KOPT-K1 (cell line): ENCODE data around the gene PTCSC3.

Experiments
- H3K27ac ChIP-seq: fragments of 200-600 bp; sonication (generic); 2 replicates; pipeline ENCODE4 v1.5.1; 2016; ENCODE audit warnings: antibody characterized with exemption, mild to moderate bottlenecking, low read depth, low read length; ENCODE audit not compliant: poor library complexity, severe bottlenecking
- H3K36me3 ChIP-seq: fragments of 200-600 bp; sonication (generic); 2 replicates; pipeline ENCODE4 v1.5.1; 2017; ENCODE audit warnings: antibody characterized with exemption, mild to moderate bottlenecking, low read length, moderate library complexity; ENCODE audit not compliant: insufficient read depth
- H3K9me3 ChIP-seq: fragments of 200-600 bp; sonication (generic); 2 replicates; pipeline ENCODE4 v1.5.1; 2017; ENCODE audit warnings: antibody characterized with exemption, low read length, mild to moderate bottlenecking; ENCODE audit not compliant: insufficient read depth, poor library complexity, severe bottlenecking

PTCSC3 gene

DNA sequence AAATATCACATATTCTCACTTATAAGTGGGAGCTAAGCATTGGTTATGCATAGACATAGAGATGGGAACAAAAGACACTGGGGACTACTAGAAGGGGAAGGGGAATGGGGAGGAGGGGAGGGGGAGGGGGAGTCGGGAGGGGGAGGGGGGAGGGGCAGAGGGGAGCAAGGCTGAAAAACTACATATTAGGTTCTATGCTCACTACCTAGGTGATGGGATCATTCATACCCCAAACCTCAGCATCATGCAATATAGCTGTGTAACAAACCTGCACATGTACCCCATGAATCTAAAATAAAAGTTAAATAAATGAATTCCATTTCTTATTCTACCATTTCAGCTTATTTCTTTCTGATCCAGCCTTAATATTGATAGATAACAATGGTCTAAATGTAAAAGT is 21.9 kb upstream of the PTCSC3 start:
- Histone ChIP-seq H3K36me3 (no peaks in the 10 kb centered on the region), H3K27ac (no peak overlapping the region), H3K9me3 (no peaks in the 10 kb centered on the region)

DNA sequence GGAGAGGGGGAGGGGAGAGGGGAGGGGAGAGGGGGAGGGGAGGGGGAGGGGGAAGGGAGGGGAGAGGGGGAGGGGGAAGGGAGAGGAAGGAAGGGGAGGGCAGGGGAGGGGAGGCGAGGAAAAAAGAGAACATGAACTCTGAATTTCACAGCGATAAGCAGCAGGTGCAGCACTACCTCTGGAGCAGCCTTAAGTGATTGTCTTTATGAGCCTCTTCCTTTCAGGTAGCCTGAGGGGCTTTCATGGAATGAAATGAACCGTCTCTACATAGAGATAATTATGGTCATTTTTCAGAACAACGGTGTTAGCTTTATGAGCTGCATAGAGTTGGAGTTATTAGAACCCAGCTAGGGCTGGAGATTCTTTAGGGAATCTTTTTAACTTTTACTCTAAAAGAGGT is 18.1 kb upstream of the PTCSC3 start:
- Histone ChIP-seq H3K36me3 (no peaks in the 10 kb centered on the region), H3K9me3 (no peaks in the 10 kb centered on the region), H3K27ac (no peak overlapping the region)

DNA sequence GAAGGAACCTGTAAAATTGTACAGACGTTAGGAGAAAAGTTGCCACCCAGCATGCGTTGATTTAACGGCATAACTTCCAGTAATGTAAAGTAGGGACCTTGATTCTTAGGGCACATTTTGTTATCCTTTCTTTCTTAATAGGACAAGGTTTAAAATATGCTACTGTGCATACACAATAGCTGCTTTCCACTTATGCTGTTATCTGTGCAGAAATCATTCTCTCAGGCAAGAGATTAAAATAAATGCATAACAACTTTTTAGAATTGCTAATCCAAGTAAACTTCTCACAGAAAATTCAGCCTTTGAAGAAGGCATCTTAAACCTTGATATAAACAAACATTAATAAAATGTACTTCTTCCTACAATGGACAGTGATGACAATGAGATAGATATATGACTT is 16.0 kb upstream of the PTCSC3 start:
- Histone ChIP-seq H3K9me3 (no peaks in the 10 kb centered on the region), H3K36me3 (no peaks in the 10 kb centered on the region), H3K27ac (no peak overlapping the region)

DNA sequence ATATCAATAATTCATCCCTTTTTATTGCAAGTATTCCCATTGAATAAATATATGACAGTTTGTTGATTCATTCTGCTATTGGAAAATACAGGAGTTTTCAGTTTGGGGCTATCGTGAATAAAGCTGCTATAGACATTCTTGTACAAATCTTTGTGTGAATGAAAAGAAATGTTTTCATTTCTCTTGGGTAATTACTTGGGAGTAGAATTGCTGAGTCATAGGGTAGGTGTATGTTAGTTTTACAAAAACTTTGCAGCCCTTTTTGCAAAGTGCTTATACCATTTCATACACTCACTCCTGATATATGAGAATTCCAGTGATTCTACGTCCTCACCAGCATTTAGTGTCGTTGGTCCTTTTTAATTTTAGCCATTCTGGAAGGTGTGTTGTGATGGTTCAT is 6.9 kb upstream of the PTCSC3 start:
- Histone ChIP-seq H3K27ac (no peak overlapping the region), H3K9me3 (no peaks in the 10 kb centered on the region), H3K36me3 (no peaks in the 10 kb centered on the region)

DNA sequence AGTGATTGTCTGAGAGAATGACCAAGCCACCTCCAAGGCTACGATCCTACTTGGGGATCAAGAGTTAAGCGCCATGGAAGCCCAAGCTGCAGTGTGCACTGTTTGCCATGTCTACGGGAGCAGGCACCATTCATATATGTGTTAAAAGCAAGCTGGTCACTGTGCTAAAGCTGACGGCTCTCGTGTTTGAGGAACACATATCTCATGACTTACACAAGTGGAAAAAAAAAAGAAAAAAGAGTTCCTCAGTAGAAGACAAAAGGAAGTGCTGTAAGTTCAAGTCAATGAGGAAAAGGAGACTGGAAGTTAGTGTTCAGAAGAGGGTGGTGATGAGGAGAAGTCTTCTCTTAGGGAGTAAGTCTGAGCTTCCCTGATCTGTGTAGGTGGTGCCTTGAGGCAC is 4.9 kb upstream of the PTCSC3 start:
- Histone ChIP-seq H3K9me3 (no peaks in the 10 kb centered on the region), H3K27ac (no peak overlapping the region), H3K36me3 (no peaks in the 10 kb centered on the region)

DNA sequence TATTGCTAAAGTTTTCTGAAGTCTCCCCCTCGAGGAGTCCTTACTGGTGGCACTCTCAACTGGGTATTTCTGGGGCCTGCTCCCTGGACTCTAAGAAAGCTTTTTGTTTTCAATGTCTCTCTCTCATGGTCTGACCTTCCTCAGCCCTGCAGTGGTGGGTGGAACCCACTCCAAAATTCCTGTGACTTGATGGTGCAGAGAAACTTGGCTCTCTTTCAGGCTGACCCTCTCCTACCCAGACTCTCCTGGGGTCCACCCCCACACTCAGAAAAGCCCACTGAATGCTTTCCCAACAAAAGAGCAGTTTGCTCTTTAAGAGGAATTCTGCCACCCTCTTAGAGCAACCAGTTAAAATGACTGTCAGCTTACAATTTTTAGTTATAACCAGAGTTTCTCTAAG is 967 bp upstream of the PTCSC3 start:
- Histone ChIP-seq H3K9me3 (no peaks in the 10 kb centered on the region), H3K27ac (no peak overlapping the region), H3K36me3 (no peaks in the 10 kb centered on the region)

DNA sequence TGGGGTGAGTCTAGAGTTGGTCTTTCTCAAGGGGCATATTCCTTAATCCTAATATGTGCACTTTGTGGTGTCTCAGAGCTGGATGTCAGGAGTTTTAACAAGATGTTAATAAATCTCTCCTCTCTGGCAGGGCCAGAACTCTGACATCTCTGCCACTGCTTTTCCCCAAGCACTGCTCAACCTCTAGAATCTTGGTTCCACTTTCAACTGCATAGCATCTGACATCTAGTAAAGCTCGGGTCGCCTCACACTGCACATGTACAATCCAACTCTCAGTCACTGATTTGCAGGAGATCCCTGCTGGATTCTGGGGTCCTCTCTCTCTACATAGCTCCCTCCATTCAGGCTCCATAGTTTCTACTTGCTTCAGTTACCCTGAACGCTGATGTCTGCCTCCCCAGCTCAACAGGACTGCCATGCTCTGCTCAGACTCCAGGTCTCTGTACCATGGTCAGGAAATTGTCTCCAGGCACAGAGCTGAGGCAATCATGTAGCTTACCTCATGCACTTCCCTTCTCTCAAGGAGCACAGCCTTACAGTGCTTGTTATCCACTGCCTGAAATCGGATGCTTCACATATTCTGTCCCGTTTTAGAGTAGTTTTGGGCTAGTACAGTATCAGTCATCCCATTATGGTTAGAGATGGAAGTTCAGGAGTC is 1.6 kb downstream of the PTCSC3 start:
- Histone ChIP-seq H3K36me3 (no peaks in the 10 kb centered on the region), H3K9me3 (no peaks in the 10 kb centered on the region), H3K27ac (no peak overlapping the region)

DNA sequence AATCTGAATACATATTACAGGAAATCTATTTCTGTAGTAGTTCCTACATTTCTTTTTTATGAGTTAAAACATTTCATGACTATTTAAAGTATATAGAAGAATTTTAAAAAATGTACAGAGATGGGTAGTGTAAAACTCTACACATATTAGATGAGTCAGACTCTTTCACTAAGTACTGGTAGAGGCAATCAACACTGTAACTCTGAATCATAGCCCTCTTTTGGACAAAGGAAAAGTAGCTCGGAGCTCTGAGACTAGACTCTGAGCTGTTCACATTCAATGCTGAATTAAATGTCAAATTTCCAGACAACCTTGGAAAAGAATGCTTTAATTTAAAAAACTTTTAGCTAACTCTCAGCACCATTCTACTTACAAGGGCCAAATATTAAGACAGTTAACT is 3.4 kb downstream of the PTCSC3 start:
- no peaks in the 10 kb centered on the region for H3K36me3 ChIP-seq
- H3K27ac ChIP-seq = no peak overlapping the region
- no peaks in the 10 kb centered on the region for H3K9me3 ChIP-seq

DNA sequence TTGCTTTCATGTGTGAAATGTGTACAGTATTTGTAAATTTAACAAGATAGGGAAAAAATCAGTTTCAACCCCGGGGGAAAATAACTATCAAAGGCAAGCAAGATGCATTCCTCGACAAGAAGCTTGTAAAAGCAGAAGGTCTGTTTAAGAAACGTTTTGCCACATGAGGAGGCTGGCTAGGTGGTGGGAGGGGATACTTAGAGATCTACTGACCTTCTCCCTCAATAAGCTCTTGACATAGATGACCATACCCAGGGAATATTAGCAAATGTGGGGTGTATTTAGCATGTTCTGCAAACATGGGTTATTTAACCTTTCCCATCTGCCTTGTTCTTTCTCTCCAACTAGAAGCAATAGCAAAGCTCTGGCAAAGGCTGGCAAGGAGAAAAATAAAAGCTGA is 4.9 kb downstream of the PTCSC3 start:
- H3K27ac ChIP-seq = no peak overlapping the region

DNA sequence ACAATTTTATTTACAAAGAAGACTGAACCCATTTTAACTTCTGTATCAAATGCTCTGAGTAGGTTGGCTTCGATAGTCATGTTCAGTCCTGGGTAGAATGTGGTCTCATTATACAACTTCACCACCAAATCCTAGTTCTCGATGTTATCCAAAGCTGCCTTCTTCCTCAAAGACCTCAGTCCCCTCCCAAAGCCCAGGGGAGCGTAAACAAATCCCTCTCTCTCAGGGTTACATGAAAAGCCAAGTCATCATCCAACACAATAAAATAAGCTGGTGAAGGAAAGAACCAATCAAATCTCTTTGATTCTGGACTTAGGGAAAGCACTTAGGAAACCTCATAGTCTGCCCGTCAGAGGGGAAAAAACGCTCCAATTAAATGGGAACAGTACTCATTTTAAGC is 9.1 kb downstream of the PTCSC3 start:
- Histone ChIP-seq H3K9me3 (no peaks in the 10 kb centered on the region), H3K36me3 (no peaks in the 10 kb centered on the region), H3K27ac (no peak overlapping the region)

More for the DNA sequence above, 4.9 kb downstream of the PTCSC3 start:
- H3K9me3 ChIP-seq = no peaks in the 10 kb centered on the region
- H3K36me3 ChIP-seq = no peaks in the 10 kb centered on the region

DNA sequence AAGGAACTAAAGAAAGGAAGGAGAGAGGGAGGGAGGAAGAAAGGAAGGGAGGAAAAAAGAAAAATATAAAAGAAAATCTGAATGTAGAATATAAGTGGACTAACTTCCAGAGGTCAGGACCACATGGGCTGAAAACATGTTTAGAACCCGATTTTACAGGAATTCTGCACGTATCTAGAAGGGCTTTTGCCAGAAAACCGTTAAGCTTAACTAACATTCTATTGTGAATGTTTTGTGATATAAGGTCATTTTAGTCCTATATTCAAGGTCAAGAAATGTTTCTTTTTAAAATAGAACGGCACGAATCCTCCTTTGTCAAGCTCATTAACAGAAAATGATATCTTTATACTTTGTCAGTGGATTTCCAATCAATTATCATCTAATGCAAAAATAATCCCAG is 13.1 kb downstream of the PTCSC3 start:
- H3K36me3 ChIP-seq = no peaks in the 10 kb centered on the region
- no peak overlapping the region for H3K27ac ChIP-seq
- H3K9me3 ChIP-seq = no peaks in the 10 kb centered on the region

DNA sequence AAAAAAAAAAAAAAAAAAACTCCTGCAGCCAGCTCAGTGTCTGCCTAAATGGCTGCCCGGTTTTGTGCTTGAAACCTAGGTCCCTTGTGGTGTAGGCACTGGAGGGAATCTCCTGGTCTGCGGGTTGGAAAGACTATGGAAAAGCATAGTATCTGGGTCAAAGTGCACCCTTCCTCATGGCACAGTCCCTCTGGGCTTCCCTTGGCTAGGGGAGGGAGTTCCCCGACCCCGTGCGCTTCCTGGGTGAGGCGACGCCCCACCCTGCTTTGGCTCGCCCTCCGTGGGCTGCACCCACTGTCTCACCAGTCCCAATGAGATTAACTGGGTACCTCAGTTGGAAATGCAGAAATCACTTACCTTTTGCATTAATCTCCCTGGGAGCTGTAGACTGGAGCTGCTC is 14.3 kb downstream of the PTCSC3 start:
- no peaks in the 10 kb centered on the region for H3K9me3 ChIP-seq
- no peaks in the 10 kb centered on the region for H3K36me3 ChIP-seq
- H3K27ac ChIP-seq = no peak overlapping the region

DNA sequence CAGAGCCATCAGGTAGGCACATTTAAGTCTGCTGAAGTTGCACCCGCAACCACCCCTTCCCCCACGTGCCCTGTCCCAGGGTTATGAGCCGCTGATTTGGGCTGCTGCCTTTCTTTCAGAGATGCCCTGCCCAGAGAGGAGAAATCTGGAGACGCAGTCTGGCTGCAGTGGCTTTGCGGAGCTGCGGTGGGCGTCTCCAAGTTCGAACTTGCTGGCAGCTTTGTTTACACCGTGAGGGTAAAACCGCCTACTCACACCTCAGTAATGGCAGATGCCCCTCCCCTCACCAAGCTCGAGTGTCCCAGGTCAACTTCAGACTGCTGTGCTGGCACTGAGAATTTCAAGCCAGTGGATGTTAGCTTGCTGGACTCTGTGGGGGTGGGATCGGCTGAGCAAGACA is 14.7 kb downstream of the PTCSC3 start:
- Histone ChIP-seq H3K27ac (no peak overlapping the region), H3K36me3 (no peaks in the 10 kb centered on the region), H3K9me3 (no peaks in the 10 kb centered on the region)

DNA sequence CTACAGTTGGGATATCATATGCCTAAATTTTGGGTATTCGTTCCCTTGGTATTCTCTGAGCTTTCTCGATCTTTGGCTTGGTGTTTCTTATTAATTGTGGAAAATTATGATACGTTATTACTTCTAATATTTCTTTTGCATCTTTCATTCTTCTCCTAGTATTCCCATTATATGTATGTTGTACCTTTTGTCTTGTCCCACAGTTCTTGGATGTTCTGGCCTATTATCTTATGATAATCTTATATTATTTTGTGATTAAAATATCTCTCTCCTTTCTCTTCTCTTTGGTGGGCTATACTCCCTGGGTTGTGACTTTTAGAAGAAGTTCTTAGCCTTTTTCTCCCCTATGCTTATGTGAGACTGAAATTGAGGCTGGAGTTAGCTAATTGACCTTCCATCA is 25.2 kb downstream of the PTCSC3 start:
- Histone ChIP-seq H3K27ac (no peak overlapping the region), H3K9me3 (no peaks in the 10 kb centered on the region), H3K36me3 (no peaks in the 10 kb centered on the region)

DNA sequence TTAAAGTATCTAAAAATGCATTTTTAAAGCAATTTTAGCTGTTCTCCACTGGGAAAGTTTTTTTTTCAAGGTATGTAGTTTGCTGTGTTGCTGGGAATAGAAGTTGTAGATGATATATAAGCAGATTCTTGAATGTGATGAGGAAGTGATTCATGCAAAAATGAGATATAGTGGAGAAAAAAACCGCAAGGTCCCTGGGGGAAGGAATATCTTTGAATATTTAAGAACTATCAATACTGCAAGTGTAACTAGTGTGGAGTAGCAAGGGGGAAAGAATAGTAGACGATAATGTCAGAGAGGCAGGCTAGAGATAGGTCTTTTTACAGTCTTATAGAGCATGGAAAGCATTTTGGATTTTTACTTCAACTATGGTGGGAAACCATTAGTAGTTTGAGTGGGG is 42.5 kb downstream of the PTCSC3 start:
- Histone ChIP-seq H3K36me3 (no peaks in the 10 kb centered on the region), H3K9me3 (no peaks in the 10 kb centered on the region), H3K27ac (no peak overlapping the region)

DNA sequence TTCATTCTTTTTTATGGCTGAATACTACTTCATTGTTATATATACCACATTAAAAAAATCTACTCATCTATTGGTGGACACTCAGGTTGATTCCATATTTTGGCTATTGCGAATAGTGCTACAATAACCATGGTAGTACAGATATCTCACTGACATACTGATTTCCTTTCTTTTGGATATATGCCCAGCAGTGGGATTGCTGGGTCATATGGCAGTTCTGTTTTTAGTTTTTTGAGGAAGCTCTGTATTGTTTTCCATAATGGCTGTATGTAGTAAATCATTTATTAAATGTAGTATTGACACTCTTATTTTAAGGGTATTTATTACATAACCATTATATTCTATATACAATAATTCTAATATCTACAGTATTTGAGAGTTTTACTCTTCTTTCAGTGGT is 43.7 kb downstream of the PTCSC3 start:
- Histone ChIP-seq H3K36me3 (no peaks in the 10 kb centered on the region), H3K9me3 (no peaks in the 10 kb centered on the region)

More for the DNA sequence above, 43.7 kb downstream of the PTCSC3 start:
- no peak overlapping the region for H3K27ac ChIP-seq
